Measurements from ENCODE around the gene NOP16.

NOP16 gene

GRCh38 chr5:176384366-176384930, 4.0 kb downstream of the NOP16 start:
- DNase-seq: no peak

DNA sequence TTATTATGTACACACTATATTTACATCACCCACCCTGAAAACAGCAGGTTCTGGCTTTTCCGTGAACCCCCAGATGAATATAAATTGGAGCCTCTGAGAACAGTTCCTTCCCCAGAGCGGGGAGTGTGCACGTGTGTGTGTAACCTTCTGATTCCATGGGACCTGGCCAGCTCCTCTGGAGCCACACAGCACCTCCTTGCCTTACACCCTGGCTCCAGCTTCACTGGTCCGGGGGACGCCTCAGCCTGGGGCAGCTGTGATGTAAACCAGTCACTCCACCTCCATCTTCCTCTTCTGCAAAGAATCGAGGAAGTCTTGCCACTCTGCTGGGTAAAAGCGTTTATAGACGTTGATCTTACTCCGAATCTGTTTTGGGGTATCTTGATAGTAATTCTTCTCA, 4.4 kb downstream of the NOP16 start:
- DNase-seq: no peak

DNA sequence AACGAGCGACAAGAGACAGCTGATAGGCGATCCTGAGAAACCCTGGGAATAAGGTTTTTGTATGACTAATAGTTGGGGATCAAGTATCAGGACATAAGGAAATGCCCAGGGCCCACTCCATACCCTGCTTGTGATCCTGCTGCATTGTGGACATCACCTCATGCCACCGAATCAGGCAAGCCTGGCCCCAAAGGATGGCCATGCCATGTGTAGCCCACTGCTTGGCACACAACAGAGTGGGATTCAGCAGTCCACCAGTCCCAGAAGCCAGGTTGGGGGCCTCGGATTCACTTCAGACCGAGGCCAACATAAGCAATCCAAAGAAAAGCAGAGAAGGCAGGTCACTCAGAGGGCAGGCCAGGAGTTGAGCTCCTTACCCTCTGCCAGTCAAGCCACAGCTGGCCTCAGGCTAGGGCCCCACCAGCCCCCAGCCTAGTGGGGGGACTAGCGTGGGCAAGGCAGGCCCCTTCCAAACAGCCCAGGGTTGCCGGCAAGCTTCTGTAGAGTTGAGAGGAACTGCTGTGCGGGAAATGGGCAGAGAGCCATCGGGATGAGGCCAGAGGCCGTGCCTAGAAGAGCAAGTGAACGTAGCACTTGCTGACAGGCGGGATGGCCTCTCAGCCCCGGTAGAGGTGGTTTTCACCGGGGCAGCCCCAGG, 5.0 kb downstream of the NOP16 start:
- no peak for DNase-seq

DNA sequence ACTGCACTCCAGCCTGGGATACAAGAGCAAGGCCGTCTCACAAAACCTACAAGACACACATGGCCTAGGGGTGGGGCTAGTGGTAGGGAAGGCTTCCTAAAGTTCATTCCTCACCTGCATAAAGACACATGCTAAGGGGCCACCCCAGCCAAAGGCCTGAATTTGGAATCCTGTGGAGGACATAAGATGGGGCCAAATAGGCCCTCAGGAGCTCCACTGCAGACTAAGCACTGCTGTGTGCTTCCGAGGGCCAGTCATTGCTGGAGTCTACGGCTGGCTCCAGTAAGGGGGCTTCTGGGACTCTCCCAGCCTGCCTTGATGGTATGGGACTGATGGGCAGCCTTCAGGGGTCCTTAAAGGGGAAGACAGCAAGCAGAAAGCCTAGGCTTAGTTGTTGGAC, 5.7 kb downstream of the NOP16 start:
- no peak for DNase-seq

DNA sequence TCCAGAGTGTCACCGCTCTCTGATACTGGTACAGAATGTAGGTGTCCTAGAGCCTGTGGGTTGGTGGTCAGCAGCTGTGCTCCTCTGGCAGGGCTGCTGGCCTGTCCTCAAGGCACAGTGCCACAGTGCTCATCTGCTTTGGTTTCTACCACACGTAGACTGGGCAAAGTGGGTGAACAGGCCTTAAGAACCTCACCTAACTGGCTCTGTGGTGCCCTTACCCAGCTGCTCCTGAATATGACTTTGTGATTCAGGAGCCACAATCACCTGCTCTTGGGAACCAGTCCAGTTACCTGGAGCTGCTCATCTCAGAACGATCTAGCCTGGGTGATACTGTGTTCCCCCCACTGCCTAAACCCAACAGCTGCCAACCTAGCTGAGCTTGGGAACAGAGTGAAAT, 6.4 kb downstream of the NOP16 start:
- no peak for DNase-seq

DNA sequence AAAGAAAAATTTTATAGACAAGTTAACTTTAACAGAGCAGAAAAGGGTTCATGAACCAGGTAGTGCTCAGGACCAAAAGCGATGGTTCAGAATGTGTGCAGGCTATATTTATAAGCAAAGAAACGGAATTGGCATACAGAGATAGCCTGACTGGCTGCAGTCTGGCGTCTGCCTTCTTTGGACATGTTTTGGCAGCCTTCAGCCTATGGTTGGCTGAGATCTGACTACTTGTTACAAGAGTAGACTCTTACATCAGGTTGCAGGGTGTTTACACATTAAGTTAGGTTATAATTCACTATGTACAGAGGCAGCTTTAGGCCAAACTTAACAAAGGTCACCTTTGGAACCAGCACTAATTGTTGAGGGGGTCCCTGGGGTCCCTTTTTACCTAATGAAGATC, 7.0 kb downstream of the NOP16 start:
- DNase-seq: no peak

GRCh38 chr5:176379881-176380280, 8.5 kb downstream of the NOP16 start:
- DNase-seq: no peak

DNA sequence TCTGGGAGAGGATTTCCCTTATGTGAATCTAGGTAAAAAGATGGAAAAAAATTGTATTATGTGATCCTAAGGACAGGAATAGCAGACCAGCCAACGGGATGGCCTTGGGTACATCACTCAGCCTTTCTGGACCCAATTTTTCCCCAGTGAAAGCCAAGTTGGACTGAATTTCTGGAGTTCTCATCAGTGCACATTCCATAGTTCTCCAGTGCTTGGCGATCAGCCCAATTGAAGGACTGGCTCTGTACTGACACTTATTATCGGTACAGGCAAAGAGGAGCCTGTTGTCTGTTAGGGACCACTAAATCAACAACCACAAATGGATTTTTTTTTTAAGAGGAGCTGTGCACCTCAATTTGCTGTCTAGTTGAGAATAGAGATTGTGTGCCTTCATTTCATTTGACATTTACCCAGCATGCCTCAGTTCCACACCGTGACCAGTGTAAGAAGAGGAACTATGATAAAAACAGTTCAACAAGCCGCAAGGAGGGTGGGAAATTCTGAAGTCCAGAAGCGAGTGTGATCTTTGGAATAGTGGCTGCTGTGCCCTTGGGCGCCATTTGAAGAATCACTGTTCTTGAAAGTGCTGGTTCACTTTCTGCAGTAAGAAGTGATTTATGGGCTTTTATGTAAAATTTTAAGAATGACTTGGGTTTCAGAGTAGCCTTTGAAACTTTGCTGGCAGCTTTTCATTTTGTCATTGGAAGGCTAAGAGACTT, 15.1 kb downstream of the NOP16 start:
- DNase-seq: no peak

DNA sequence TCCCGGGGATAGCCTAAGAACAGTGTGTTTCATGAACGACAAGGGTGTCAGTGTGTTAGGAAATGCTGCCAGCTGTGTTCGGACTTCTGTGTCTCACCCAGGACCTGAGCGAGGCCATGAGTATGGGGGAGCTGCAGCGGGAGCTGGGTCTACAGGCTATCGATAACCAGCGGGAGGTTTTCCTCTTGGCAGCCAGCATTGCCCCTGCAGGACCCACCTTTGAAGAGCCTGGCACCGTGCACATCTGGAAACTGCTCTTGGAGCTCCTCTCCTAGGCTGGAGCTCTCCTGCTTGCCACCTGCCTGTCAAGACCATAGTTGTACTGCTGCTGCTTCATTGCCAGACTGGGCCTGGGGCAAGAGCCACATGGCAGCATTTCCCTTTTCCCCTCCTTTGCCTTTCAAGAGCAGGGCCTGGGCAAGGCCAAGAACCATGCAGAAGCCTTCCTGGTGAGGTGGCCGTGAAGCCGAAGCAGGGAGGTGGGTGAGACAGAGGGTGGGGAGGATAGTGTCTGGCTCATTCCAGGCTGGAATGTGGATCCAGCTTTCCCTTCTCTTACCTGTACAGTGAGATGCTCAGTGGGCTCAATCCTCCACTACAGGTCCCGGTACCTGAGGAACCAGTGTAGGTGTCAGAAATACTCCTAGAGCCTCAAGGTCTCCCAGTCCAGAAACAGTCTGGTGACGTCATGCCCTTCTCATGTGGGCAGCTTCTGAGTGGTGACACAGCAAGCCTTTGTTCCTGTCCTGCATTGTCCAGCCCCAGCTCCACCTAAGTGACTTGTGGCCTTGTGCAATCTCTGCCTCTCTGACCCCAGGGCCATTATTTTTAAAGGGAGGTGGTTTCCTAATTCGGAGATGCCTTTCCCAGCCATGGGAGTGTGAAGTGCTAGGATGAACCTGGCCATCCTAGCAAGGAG, 16.5 kb downstream of the NOP16 start:
- DNase-seq: peak in 1 of 2 donors; percentile 50

DNA sequence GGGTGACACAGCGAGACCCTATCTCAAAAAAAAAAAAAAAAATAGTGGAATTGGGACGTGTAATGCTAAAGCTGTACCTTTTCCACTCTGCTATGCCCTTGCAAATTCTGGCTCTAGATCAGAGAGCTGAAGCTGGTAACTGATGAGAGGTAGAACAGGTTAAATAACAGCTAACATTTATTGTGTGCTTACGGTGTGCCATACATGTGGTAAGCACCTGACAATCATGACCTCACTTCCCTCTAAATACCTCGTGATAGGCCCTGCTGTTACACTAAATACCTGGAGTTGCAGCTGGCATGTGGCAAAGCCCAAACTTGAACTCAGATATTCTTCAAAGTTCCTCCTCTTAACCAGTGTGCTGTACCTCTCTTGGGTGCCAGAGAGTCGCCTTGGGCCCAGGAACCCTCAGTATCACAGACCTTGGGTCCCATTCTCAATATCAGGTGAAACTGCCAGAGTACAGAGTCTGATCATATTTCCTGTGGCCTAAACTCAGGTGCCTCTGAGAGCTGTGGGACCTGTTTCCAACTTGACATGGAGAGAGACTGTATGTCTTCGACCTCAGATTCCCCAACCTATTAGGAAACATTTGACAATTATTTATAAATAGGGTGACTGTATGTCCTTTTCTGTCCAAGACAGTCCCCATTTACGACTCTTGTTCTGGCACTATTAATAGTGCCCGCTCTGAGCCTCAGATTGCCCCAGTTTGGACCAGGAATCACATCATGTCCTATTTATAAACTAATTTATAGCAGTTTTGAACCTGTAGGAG, 18.3 kb downstream of the NOP16 start:
- no peak for DNase-seq

GRCh38 chr5:176368726-176369125, 19.7 kb downstream of the NOP16 start:
- DNase-seq: no peak

DNA sequence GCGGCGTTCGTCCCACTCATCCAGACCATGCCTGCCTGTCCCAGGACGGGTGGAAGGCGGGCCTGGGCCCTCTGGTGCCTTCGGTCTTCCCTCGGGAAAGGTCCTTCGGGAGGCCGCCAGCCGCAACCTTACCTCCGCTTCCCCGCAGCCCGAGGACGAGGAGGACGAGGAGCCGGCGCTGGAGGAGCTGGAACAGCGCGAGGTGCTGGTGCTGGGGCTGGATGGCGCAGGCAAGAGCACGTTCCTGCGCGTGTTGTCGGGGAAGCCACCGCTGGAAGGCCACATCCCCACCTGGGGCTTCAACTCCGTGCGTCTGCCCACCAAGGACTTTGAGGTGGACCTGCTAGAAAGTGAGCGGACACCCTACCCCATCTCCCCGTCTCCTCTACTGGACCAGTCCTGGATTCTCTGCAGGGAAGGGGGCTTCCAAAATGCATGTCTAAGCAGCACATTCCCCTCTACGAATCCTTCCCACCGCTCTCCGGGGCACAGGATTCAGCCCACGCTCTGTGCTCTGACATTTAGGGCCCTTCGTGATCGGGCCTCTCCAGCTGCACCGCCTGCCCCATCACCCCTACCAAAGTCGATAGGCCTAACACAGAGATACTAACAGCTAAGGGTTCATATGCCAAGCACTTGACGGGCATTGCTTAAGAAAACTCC, 22.0 kb downstream of the NOP16 start:
- DNase-seq: no peak

GRCh38 chr5:176365351-176366231, 22.8 kb downstream of the NOP16 start, which contains the start of gene ARL10:
Gene ARL10, plus strand, starts transcription at chr5:176365487. Its CDS starts 77 bp downstream, at chr5:176365564.
- DNase-seq: peak; percentile 47 to 60

DNA sequence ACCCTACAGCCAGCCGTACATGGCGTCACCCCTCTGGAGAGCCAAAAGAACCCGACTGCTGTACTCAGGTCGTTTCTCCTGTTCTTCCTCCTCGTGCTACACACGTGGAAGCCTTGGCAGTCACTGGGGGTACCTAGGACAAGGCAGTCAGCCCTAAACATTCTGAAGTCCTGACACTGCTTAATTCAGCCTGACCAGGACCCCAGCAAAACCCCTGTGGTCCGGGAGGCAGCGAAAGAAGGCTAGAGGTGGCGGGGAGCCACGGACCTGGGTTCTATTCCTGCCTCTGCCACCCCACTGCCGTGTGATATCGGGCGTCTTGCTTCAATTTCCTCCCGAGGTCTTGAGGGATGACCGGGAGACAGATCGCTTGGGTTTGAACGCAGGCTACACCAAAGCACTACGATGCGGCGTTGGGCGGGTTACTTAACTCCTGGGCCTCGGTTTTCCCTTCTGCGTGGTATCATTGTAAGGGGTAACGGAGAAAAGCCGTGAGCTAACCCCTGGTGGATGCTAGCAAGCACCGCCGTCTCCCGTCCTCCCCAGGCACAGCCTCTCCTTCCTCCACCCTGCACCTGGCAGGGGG, 23.5 kb downstream of the NOP16 start:
- no peak for DNase-seq

DNA sequence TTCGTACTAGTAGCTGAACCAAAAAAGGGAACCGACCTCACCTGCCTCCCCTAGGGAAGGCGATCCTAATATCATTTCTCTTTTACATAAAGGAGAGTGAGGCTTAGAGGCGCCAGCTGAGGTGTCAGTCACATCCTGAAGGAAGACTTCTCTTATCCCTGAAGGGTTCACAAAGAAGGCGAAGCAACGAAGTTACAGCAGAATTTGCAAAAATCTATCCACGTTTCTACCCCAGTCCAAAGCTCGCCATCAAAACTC, 26.2 kb downstream of the NOP16 start:
- no peak for DNase-seq

- DNase-seq: peak; percentile 96
These were observed 26.8 kb downstream of the NOP16 start, which contains the start of gene KIAA1191 for GRCh38 chr5:176361437-176362232. Gene KIAA1191, minus strand, starts transcription at chr5:176361764. Its CDS starts 2,256 bp downstream, at chr5:176359508.

- peak in 1 of 2 donors; percentile 2 for DNase-seq
These were observed 27.4 kb downstream of the NOP16 start for GRCh38 chr5:176360894-176361436.

DNA sequence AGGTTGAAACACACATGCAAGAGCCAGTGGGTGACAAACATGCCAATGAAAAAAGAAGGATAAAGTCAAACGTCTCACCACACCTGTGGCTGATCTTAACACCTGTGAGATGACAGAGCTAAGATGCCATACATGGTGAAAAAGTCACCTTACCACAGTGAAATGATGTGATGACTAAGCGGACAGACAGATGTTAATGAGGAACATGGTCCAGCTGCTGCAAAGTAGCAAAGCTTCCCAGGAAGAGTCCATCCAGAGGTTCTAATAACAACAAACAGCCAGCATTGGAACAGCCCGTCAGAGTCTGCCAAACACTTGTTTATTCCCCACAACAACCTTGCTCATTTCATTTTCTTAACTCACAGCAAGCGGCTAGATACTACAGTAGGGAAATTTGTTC, 28.7 kb downstream of the NOP16 start:
- DNase-seq: no peak

- no peak for DNase-seq
These were observed 32.2 kb downstream of the NOP16 start for GRCh38 chr5:176356179-176356566.

Data from CD4-positive, alpha-beta T cell treated with Interleukin-1 beta for 1 hour (primary cell).